SU-DHL-6 (cell line): Measurements from ENCODE around the gene IFNGR2.

ENCODE experiments used
- H2AFZ ChIP-seq: fragments of 200-600 bp; sonication (generic); 2 replicates; pipeline ENCODE4 v1.6.1; 2014; ENCODE audit warnings: low read depth, mild to moderate bottlenecking, moderate library complexity, mixed read lengths, antibody characterized with exemption, low read length; ENCODE audit not compliant: severe bottlenecking
- H3F3A ChIP-seq: fragments of 200-600 bp; shearing (Covaris generic); 2 replicates; pipeline ENCODE4 v1.6.0; 2016; ENCODE audit warnings: antibody characterized with exemption, mild to moderate bottlenecking; ENCODE audit not compliant: insufficient read depth
- H3K27ac ChIP-seq: fragments of 200-600 bp; sonication (generic); 2 replicates; pipeline ENCODE4 v1.5.1; 2016; ENCODE audit warnings: low read depth, mild to moderate bottlenecking, low read length, moderate library complexity, mixed read lengths
- H3K27me3 ChIP-seq: fragments of 200-600 bp; sonication (generic), shearing (Covaris generic); 2 replicates; pipeline ENCODE4 v1.6.0; 2014; ENCODE audit warnings: mild to moderate bottlenecking, low read length
- H3K36me3 ChIP-seq: fragments of 200-600 bp; sonication (generic); 2 replicates; pipeline ENCODE4 v1.6.1; 2014; ENCODE audit warnings: mild to moderate bottlenecking, low read length, mixed read lengths
- H3K4me2 ChIP-seq: fragments of 300-600, 200-600 bp; shearing (Covaris generic), sonication (generic); 2 replicates; pipeline ENCODE4 v1.6.0; 2014; ENCODE audit warnings: low read length, low read depth, mild to moderate bottlenecking; ENCODE audit not compliant: poor library complexity, severe bottlenecking
- H3K4me3 ChIP-seq: fragments of 200-600 bp; sonication (generic); 2 replicates; pipeline ENCODE4 v1.5.1; 2014; ENCODE audit warnings: antibody characterized with exemption, low read length, mild to moderate bottlenecking, mixed read lengths; ENCODE audit not compliant: insufficient read depth, poor library complexity, severe bottlenecking
- H3K79me2 ChIP-seq: fragments of 200-600 bp; sonication (generic); 2 replicates; pipeline ENCODE4 v1.6.1; 2014; ENCODE audit warnings: mild to moderate bottlenecking, low read length, moderate library complexity; ENCODE audit not compliant: insufficient read depth
- H3K9ac ChIP-seq: fragments of 200-600 bp; sonication (generic); 2 replicates; pipeline ENCODE4 v1.7.0; 2014; ENCODE audit warnings: mild to moderate bottlenecking, low read length
- H3K9me2 ChIP-seq: fragments of 200-600 bp; sonication (generic); replicated peaks from 2 replicates; pipeline ENCODE4 v1.6.1; 2014; ENCODE audit warnings: low read length; ENCODE audit not compliant: insufficient read depth
- H3K9me3 ChIP-seq: fragments of 200-600 bp; sonication (generic); 2 replicates; pipeline ENCODE4 v1.6.1; 2014; ENCODE audit warnings: low read length, mixed read lengths; ENCODE audit not compliant: insufficient read depth
- H4K20me1 ChIP-seq: fragments of 200-600 bp; sonication (generic); 2 replicates; pipeline ENCODE4 v1.6.1; 2014; ENCODE audit warnings: low read depth, mild to moderate bottlenecking, antibody characterized with exemption, low read length, moderate library complexity, mixed read lengths
- CTCF ChIP-seq: fragments of 200-600 bp; sonication (generic); IDR thresholded peaks from one replicate; pipeline ENCODE4 v1.5.1; 2017; ENCODE audit warnings: antibody characterized with exemption, mild to moderate bottlenecking, low read length, moderate library complexity; ENCODE audit not compliant: insufficient read depth, poor library complexity, severe bottlenecking
- EZH2phosphoT487 ChIP-seq: fragments of 200-600 bp; sonication (generic), shearing (Covaris generic); conservative IDR thresholded peaks from 2 replicates; pipeline ENCODE4 v1.6.1; 2018; ENCODE audit warnings: mild to moderate bottlenecking, antibody characterized with exemption, low read length, moderate library complexity, mixed read lengths

The IFNGR2 gene

GRCh38 chr21:33478935-33479678, 75.9 kb downstream of the IFNGR2 start:
- no peaks in the 10 kb centered on the region for H3K9me2 ChIP-seq
- 0 out of 2 replicates have a peak, but pooled peaks cover 5% of the 10 kb centered on the region for H3F3A ChIP-seq
- H3K4me3 ChIP-seq = peak overlapping the region; percentile 73
- H3K36me3 ChIP-seq = no peaks in the 10 kb centered on the region
- peak overlapping the region; percentile 72 for H3K27ac ChIP-seq
- no peaks in the 10 kb centered on the region for H3K27me3 ChIP-seq
- no peaks in the 10 kb centered on the region for H3K9me3 ChIP-seq
- TF ChIP-seq CTCF (no peak), EZH2phosphoT487 (no peak)
- peak overlapping the region; percentile 69 for H2AFZ ChIP-seq
- H3K4me2 ChIP-seq = peak overlapping the region; percentile 95
- H4K20me1 ChIP-seq = no peaks in the 10 kb centered on the region
- peaks cover 35% of the 10 kb centered on the region for H3K79me2 ChIP-seq
- H3K9ac ChIP-seq = peak overlapping the region; percentile 81

- no peaks in the 10 kb centered on the region for H3K27me3 ChIP-seq
- TF ChIP-seq EZH2phosphoT487 (no peak), CTCF (peak; percentile 20)
- H3K36me3 ChIP-seq = no peaks in the 10 kb centered on the region
- H3K4me2 ChIP-seq = peak within 1 kb of the TSS; percentile 95
- peak within 1 kb of the TSS; percentile 81 for H3K9ac ChIP-seq
- H3K4me3 ChIP-seq = peak within 1 kb of the TSS; percentile 96
- H3K79me2 ChIP-seq = peaks cover 31% of the 10 kb centered on the region
- H3K9me3 ChIP-seq = no peaks in the 10 kb centered on the region
- H3K9me2 ChIP-seq = no peaks in the 10 kb centered on the region
- H3F3A ChIP-seq = 0 out of 2 replicates have a peak, but pooled peaks cover 5% of the 10 kb centered on the region
- no peaks in the 10 kb centered on the region for H4K20me1 ChIP-seq
- peak within 1 kb of the TSS; percentile 98 for H2AFZ ChIP-seq
- peak within 1 kb of the TSS; percentile 72 for H3K27ac ChIP-seq
These were observed 76.7 kb downstream of the IFNGR2 start, which contains the start of gene TMEM50B for GRCh38 chr21:33479679-33480480. TSS of gene TMEM50B (minus strand) at chr21:33479974. CDS start at chr21:33468885, 11,089 bp downstream.

GRCh38 chr21:33480481-33481103, 77.4 kb downstream of the IFNGR2 start:
- peak overlapping the region; percentile 93 for H3K4me2 ChIP-seq
- peak overlapping the region; percentile 55 for H3K27ac ChIP-seq
- no peak for TF ChIP-seq EZH2phosphoT487
- H3K9me3 ChIP-seq = no peaks in the 10 kb centered on the region
- no peaks in the 10 kb centered on the region for H3K9me2 ChIP-seq
- H3K36me3 ChIP-seq = no peaks in the 10 kb centered on the region
- no peaks in the 10 kb centered on the region for H3K27me3 ChIP-seq
- H3K79me2 ChIP-seq = peaks cover 31% of the 10 kb centered on the region
- peak overlapping the region; percentile 81 for H3K9ac ChIP-seq
- 0 out of 2 replicates have a peak, but pooled peaks cover 5% of the 10 kb centered on the region for H3F3A ChIP-seq
- H3K4me3 ChIP-seq = peak overlapping the region; percentile 96
- peak overlapping the region; percentile 98 for H2AFZ ChIP-seq
- no peaks in the 10 kb centered on the region for H4K20me1 ChIP-seq
